Measurements from ENCODE around the gene CELF2.

The CELF2 gene

GRCh38 chr10:11050301-11051287 is 32.9 kb downstream of the CELF2 start:
- FAIRE-seq: no peak
- no peak for DNase-seq (ENCODE audit: extremely low spot score, insufficient read length, low read depth)

DNA sequence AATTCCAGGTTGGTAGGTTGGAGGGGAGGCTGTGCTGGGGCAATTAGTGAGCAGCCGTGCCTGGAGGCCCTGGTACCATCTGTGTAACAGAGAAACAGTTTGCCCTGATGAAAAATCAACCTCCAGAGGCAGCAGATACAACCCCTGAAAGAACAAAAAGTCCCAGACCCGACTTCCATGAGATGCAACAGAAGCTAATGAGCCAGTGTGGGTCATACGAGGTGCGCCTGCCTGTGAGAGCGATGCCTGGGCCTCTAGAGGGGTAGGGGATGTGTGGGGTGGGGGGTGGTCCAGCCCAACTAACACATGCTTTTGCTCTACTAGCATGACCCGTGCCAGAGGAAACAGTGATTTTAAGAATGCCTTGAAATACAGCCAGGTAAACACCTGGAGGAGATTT is 39.3 kb downstream of the CELF2 start:
- FAIRE-seq (no peak), DNase-seq (ENCODE audit: extremely low spot score, insufficient read length, low read depth) (no peak)

DNA sequence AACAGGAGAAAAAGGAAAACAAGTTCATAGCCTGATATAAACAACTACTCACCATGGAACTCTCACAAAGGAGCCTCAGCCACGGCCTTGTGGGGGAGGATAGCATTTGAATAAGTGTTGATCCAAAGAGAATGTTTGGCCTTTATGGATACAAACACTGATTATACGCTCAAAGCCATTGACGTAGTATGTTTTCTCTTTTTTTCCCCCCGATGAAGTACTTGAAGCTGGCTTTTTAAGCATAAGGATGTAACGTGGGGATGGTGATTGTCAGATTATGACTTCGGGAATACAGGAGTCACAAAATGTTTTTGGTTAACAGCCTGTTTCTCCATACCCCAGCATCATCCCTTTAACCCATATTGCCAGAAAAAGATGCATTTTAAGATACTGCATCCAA is 39.8 kb downstream of the CELF2 start:
- DNase-seq (ENCODE audit: extremely low spot score, insufficient read length, low read depth) (no peak), FAIRE-seq (no peak)

DNA sequence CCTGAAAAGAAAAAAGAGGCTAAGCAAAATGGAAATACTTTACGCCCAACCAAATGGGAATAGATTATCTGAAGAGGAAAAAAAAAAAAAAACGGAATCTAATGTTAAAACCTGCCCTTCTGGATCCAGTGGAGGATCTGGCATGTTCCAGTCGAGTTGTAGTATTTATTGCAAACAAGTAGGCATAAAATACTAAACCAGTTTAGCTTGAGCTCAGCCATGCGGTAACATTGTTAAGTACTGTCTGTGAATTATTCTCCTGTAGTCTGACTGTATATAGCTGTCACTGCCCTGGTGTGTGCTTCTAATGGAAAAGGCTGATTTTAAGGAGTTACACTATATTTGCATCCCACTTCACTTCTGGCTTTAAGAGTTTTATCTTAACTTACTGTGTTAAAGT is 40.3 kb downstream of the CELF2 start:
- DNase-seq (ENCODE audit: extremely low spot score, insufficient read length, low read depth): no peak
- FAIRE-seq: no peak

DNA sequence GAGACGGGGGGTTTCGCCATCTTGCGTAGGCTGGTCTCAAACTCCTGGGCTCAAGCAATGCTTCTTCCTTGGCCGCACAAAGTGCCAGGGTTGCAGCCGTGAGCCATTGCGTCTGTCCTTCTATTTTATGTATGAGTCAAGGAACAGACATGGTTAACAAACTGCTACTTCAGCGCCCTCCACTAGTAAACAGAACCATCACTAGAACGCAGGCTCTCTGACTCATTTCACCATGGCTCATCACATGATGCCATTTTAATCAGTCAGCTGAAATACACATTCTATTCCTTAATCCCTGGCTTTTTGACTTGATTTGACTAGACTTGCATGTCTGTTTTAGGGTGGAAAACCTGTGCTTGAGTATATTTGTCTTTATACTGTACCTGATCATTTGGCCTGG is 41.3 kb downstream of the CELF2 start:
- DNase-seq (ENCODE audit: extremely low spot score, insufficient read length, low read depth) (no peak), FAIRE-seq (no peak)

GRCh38 chr10:11063856-11064255 is 46.2 kb downstream of the CELF2 start:
- FAIRE-seq (no peak), DNase-seq (ENCODE audit: extremely low spot score, insufficient read length, low read depth) (no peak)

DNA sequence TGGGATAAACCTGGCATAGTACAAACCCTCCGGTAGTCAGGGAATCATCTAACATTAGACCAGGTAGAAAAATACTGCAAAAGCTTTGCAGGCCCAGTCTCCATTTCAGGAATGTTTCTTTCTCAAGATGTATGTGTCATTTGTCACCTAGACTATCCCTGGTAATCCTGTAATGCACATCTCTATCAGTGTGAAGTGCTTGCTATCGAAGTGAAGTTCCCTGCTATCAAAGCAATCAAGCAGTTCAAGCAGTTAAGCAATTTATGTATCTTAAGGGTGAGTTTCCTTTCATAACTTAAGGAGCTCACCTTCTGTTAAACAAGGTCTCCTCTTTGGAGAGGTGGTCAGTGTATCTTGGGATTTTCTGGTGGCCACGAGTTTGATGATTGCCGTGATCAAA is 47.2 kb downstream of the CELF2 start:
- FAIRE-seq (no peak), DNase-seq (ENCODE audit: extremely low spot score, insufficient read length, low read depth) (no peak)

DNA sequence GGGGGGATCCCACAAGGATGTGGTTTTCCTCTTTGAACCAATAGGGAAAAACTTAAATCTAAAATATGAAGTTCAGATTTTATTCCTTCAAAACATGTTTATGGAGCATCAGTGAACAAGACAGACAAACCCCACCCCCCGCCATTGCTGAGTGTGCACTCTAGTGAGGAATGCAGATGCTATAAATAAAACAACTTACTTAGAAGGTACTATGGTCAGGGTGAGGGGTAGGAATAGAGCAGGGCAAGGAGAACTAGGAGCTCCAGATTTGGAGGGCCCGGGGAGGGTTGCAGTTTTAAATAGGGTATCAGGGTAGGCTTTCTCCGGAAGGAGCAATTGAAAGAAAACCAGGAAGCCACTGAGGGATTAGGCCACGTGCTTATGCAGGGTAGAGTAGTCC is 47.9 kb downstream of the CELF2 start:
- FAIRE-seq (no peak), DNase-seq (ENCODE audit: extremely low spot score, insufficient read length, low read depth) (no peak)

DNA sequence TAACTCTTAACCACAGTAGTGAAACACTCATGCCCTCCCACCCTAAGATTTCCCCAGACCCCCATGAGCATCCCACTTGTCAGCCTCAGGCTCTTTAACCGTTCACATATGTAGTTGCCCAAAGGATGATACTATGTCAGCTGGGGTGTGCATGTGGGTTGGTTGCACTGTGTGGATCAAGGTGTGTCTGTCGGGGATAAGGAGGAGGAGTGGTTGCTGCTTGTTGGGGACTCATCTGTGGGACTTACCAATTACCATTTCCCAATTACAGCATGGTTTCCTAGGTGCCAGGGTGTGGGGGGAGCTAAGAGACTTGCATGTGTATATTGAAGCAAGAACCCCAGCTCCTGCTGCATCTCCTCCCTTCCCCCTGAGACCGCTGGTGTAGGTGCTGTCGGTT is 48.8 kb downstream of the CELF2 start:
- FAIRE-seq: no peak
- no peak for DNase-seq (ENCODE audit: extremely low spot score, insufficient read length, low read depth)

- DNase-seq (ENCODE audit: extremely low spot score, insufficient read length, low read depth) (no peak), FAIRE-seq (no peak)
Measured at GRCh38 chr10:11068861-11069633, 51.4 kb downstream of the CELF2 start.

- DNase-seq (ENCODE audit: extremely low spot score, insufficient read length, low read depth): no peak
- no peak for FAIRE-seq
Measured at GRCh38 chr10:11073410-11073809, 55.7 kb downstream of the CELF2 start.

DNA sequence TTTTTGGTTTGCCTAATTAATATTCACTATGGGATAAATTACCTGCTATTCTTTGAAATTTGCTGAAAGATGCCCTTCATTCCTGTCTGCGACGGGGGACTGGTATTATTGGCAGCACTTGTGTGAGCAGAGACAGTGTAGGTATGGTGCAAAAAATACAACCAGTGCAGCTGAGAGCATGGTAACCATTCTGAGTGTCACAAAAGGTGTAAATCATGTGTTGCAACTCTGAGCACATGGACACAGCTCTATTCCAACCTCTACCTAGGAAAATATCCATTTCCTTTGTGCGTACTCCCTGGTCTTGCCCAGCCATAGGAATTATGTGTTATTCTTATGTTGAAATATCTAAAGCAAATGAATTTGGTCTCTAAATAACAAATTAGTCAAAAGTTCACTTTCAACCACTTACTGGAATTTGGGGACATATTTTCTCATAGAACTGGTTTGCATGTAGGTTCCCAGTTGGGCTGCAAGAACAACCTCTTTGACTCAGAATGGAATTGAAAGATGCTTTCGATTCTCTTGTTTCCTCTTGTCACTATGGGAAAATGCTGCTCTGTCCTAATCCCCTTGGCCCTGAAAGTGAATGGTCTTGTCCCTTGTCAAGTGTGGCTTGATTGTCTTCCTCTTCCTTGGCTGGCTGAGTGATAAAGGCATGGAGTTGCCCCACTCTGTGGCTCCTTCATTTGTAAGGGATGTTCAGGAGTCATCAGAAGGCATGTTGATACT is 57.0 kb downstream of the CELF2 start:
- DNase-seq (ENCODE audit: extremely low spot score, insufficient read length, low read depth) (no peak), FAIRE-seq (peak; percentile 88)

DNA sequence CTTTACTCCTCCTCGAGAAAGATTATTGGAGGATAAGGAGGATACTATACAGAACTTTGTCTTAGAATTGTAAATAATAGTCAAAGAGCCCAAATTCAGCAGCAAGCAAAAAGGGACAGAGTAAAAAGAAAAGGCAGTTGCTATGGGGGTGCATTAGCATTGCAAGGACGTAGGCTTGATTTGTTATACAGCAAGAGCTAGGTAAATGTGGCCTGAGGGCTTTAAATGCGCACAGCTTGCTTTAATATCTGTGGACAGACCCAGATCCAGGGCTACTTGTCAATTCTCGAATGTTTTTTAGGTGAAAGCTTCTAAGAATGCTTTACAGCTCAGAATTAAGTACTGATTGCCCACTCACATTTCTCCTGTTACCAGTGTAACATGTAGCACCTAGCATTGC is 58.5 kb downstream of the CELF2 start:
- DNase-seq (ENCODE audit: extremely low spot score, insufficient read length, low read depth): no peak
- no peak for FAIRE-seq

GRCh38 chr10:11080564-11080984 is 62.9 kb downstream of the CELF2 start:
- FAIRE-seq: peak; percentile 73

GRCh38 chr10:11081408-11081807 is 63.7 kb downstream of the CELF2 start:
- DNase-seq (ENCODE audit: extremely low spot score, insufficient read length, low read depth) (no peak), FAIRE-seq (no peak)

More at GRCh38 chr10:11080564-11080984, 62.9 kb downstream of the CELF2 start:
- DNase-seq (ENCODE audit: extremely low spot score, insufficient read length, low read depth): no peak

GRCh38 chr10:11082526-11082925 is 64.9 kb downstream of the CELF2 start:
- no peak for FAIRE-seq
- DNase-seq (ENCODE audit: extremely low spot score, insufficient read length, low read depth): no peak

GRCh38 chr10:11083051-11083450 is 65.4 kb downstream of the CELF2 start:
- FAIRE-seq: no peak
- DNase-seq (ENCODE audit: extremely low spot score, insufficient read length, low read depth): no peak

DNA sequence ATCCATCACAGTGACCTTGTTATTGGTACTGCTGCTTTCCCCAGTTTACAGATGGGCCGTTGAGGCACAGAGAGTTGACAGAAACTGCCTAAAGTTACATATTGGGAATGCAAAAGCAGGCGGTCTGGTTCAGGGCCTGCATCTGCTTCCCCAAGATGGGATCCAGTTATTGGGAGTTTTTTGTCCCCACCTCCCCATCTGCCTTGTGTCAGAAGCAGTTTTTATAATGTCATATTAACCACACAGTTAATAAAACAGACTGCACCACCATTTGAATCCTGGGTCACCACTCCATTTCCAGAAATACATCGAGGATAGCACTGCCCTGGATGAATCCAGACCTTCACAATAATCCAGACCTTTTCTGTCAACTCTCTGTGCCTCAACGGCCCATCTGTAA is 67.9 kb downstream of the CELF2 start:
- no peak for FAIRE-seq

GRCh38 chr10:11086177-11086840 is 68.6 kb downstream of the CELF2 start:
- no peak for FAIRE-seq

More for the DNA sequence above, 67.9 kb downstream of the CELF2 start:
- no peak for DNase-seq (ENCODE audit: extremely low spot score, insufficient read length, low read depth)

GRCh38 chr10:11087372-11087771 is 69.7 kb downstream of the CELF2 start:
- no peak for FAIRE-seq
- no peak for DNase-seq (ENCODE audit: extremely low spot score, insufficient read length, low read depth)

More at GRCh38 chr10:11086177-11086840, 68.6 kb downstream of the CELF2 start:
- DNase-seq (ENCODE audit: extremely low spot score, insufficient read length, low read depth): no peak

Measured in GM18507 (cell line).